ENCODE results near the gene KCNH3. TPM values are rescaled to one million over a fixed set of nuclear protein-coding genes. Genes with fewer than 3 reads are reported as not detected.

KCNH3 gene
- total RNA-seq, 1 experiment from 2014 or later, result 0.26 TPM

- no peak overlapping the region for H2BK5ac ChIP-seq (ENCODE audit: insufficient read length, low read length)
- no peak overlapping the region for H2BK120ac ChIP-seq (ENCODE audit: low read depth, low read length, poor library complexity, severe bottlenecking)
- H2AK5ac ChIP-seq (ENCODE audit: insufficient read length, low read length), result no peak overlapping the region
- no peak for DNase-seq
- H3K27me3 Mint-ChIP-seq (ENCODE audit: low read depth), result peaks cover 90% of the 10 kb centered on the region
- H3K9me3 ChIP-seq (ENCODE audit: control insufficient read depth, low read depth, low read length), result no peaks in the 10 kb centered on the region
- H3K27ac Mint-ChIP-seq, result no peak overlapping the region; a peak in 1 of 7 replicates
- H3K27ac ChIP-seq (ENCODE audit: insufficient read length, low read depth, low read length), result no peak overlapping the region
- no peak overlapping the region for H2AFZ ChIP-seq (ENCODE audit: low read length)
- peaks cover 11% of the 10 kb centered on the region for H3K23me2 ChIP-seq (ENCODE audit: insufficient read length, low read depth, low read length, poor library complexity, severe bottlenecking)
- whole genome bisulfite sequencing (ENCODE audit: extremely low coverage, insufficient read length, low lambda C conversion rate), result no CpG with 5 or more reads among the region's 7 CpGs
- H3K14ac ChIP-seq (ENCODE audit: insufficient read depth, low read length), result no peak overlapping the region
- TF ChIP-seq CTCF (conservative IDR thresholded peaks at IDR 0.05), result no peak
- peaks cover 11 to 37% of the 10 kb centered on the region in 2 experiments for H3K4me1 Mint-ChIP-seq
- no peaks in the 10 kb centered on the region for H3K9me3 Mint-ChIP-seq
- H2BK20ac ChIP-seq (ENCODE audit: low read depth, low read length, poor library complexity, severe bottlenecking), result no peak overlapping the region
- no peaks in the 10 kb centered on the region for H3K36me3 Mint-ChIP-seq (ENCODE audit: insufficient read depth in 1 of 3, low read depth in 3 of 3)
- no peaks in the 10 kb centered on the region for H3K79me1 ChIP-seq (ENCODE audit: insufficient read depth, low read depth, low read length, poor library complexity, severe bottlenecking)
- no peaks in the 10 kb centered on the region for H3K4me1 ChIP-seq (ENCODE audit: insufficient read depth, low read length)
- no peaks in the 10 kb centered on the region for H4K20me1 ChIP-seq (ENCODE audit: control insufficient read depth, insufficient read depth, insufficient read length)
- no peak overlapping the region for H3K4me2 ChIP-seq (ENCODE audit: insufficient read depth, insufficient read length, low read length)
- no peak overlapping the region for H3T11ph ChIP-seq (ENCODE audit: low read length)
- H3K9ac ChIP-seq (ENCODE audit: extremely low read depth, insufficient read length, low read length), result no peak overlapping the region
- H3K79me2 ChIP-seq (ENCODE audit: insufficient read depth, low read length), result no peaks in the 10 kb centered on the region
- H3K23ac ChIP-seq (ENCODE audit: insufficient read length, low read depth, low read length), result no peak overlapping the region
- H4K5ac ChIP-seq (ENCODE audit: insufficient read length, low read depth, low read length), result no peak overlapping the region
- no peak overlapping the region for H4K91ac ChIP-seq (ENCODE audit: insufficient read length, low read depth, low read length)
- no peak overlapping the region for H3K56ac ChIP-seq (ENCODE audit: insufficient read length, low read depth, low read length)
- no peak overlapping the region for H3K4ac ChIP-seq (ENCODE audit: low read depth, low read length)
- peaks cover 25% of the 10 kb centered on the region; the same call in 1 of the 2 replicates for H3K27me3 ChIP-seq (ENCODE audit: insufficient read depth, low read length)
- H2BK15ac ChIP-seq (ENCODE audit: low read depth, low read length), result no peak overlapping the region
- H4K8ac ChIP-seq (replicated peaks; ENCODE audit: insufficient read length, low read depth, low read length), result no peak overlapping the region
- H3K4me3 Mint-ChIP-seq, result no peak overlapping the region
- H3K18ac ChIP-seq (ENCODE audit: insufficient read length, low read depth, low read length), result no peak overlapping the region
- H2BK12ac ChIP-seq (ENCODE audit: insufficient read length, low read depth, low read length), result no peak overlapping the region
These were observed 8.4 kb downstream of the KCNH3 start for GRCh38 chr12:49547090-49547690.

All from H9 (cell line).